ENCODE data around the gene FAN1. TPM values are rescaled to one million over a fixed set of nuclear protein-coding genes. Genes with fewer than 3 reads are reported as not detected.

The FAN1 gene
- total and polyA plus RNA-seq, 2 of the 13 experiments (the other 11 are each of a cell fraction or from before 2014, with no cell fraction given): 10.8 to 20.1 TPM

GRCh38 chr15:30896211-30896606, 7.5 kb upstream of the FAN1 start:
- 80% methylated on average over 11 of the region's 12 CpGs for WGBS (ENCODE audit: low lambda C conversion rate)
- Histone ChIP-seq H3K9me3 (ENCODE audit: low read length) (no peaks in the 10 kb centered on the region), H3K4me2 (ENCODE audit: low read depth, low read length) (no peak overlapping the region), H3K27ac (ENCODE audit: extremely low read length, insufficient read depth, low read length) (no peak overlapping the region), H4K20me1 (ENCODE audit: insufficient read depth, low read length) (no peaks in the 10 kb centered on the region), H3K9ac (ENCODE audit: insufficient read depth, low read depth, low read length) (no peak overlapping the region), H3K4me1 (ENCODE audit: insufficient read depth, low read length) (no peaks in the 10 kb centered on the region), H3K4me3 (replicated peaks in 1 of 3; ENCODE audit: insufficient read depth in 1 of 3, low read depth in 2 of 3, low read length in 3 of 3) (no peak overlapping the region), H3K27me3 (ENCODE audit: control insufficient read depth in 1 of 2, insufficient read depth in 2 of 2, low read length in 2 of 2) (no peaks in the 10 kb centered on the region), H2AFZ (ENCODE audit: low read length) (no peak overlapping the region), H3K79me2 (ENCODE audit: insufficient read depth, low read length) (no peaks in the 10 kb centered on the region), H3K36me3 (replicated peaks in 1 of 2; ENCODE audit: control insufficient read depth in 1 of 2, insufficient read depth in 2 of 2, low read length in 2 of 2) (no peaks in the 10 kb centered on the region)
- in situ Hi-C loops (cut with HindIII; ENCODE audit: extremely low pct_ligation_motif_present, low pct_unique_long_range_greater_than_20kb): no loop called here
- ATAC-seq (no peak), DNase-seq (ENCODE audit: low spot score) (no peak), FAIRE-seq (no peak)
- BruUV-seq (replicated peaks): no TSS peak
- POLR2A ChIA-PET: no interaction called here
- CTCF ChIA-PET (ENCODE audit: low intra/inter-chr PET ratio, low total read pairs): no interaction called here
- intact Hi-C loops (cut with micrococcal nuclease; ENCODE audit: unreplicated experiment): no loop called here
- TF ChIP-seq DZIP1 (CRISPR knock-in tag; IDR thresholded peaks at IDR 0.05) (no peak), TBX2 (CRISPR knock-in tag; IDR thresholded peaks at IDR 0.05; ENCODE audit: borderline replicate concordance) (no peak), ZNF530 (CRISPR knock-in tag; IDR thresholded peaks at IDR 0.05; ENCODE audit: low read depth) (no peak), ZKSCAN5 (CRISPR knock-in tag; IDR thresholded peaks at IDR 0.05) (no peak), PBX2 (CRISPR knock-in tag; IDR thresholded peaks at IDR 0.05) (no peak), SNRNP70 (IDR thresholded peaks at IDR 0.05; ENCODE audit: low read depth, low read length) (no peak), ZBED4 (CRISPR knock-in tag; IDR thresholded peaks at IDR 0.05; ENCODE audit: borderline replicate concordance) (no peak), THAP8 (CRISPR knock-in tag; IDR thresholded peaks at IDR 0.05; ENCODE audit: borderline replicate concordance) (no peak), ARID3A (IDR thresholded peaks at IDR 0.05; ENCODE audit: low read depth, low read length) (no peak), KAT2B (IDR thresholded peaks at IDR 0.05; ENCODE audit: borderline replicate concordance, low read depth, low read length) (no peak), CBX1 (IDR thresholded peaks at IDR 0.05; ENCODE audit: low read depth) (no peak), ZNF672 (CRISPR knock-in tag; IDR thresholded peaks at IDR 0.05) (no peak), CERS6 (CRISPR knock-in tag; IDR thresholded peaks at IDR 0.05) (no peak), REXO4 (CRISPR knock-in tag; IDR thresholded peaks at IDR 0.05; ENCODE audit: borderline replicate concordance) (no peak)
